UCSD-AML1 (cell line): Measurements from ENCODE around the gene UBXN2A.
A peak's percentile ranks its signal among the peaks of the same experiment; 100 is the strongest.

ENCODE experiments used
- DNase-seq: peaks from one replicate; lab custom pipeline; 2025; ENCODE audit not compliant: unreplicated experiment; lab: John Stamatoyannopoulos, UW

UBXN2A gene

GRCh38 chr2:23939987-23940717, at the start of gene UBXN2A:
Gene UBXN2A (plus strand): TSS chr2:23940463. CDS start chr2:23958315, 17,852 bp downstream.
- DNase-seq: peak; percentile 85

DNA sequence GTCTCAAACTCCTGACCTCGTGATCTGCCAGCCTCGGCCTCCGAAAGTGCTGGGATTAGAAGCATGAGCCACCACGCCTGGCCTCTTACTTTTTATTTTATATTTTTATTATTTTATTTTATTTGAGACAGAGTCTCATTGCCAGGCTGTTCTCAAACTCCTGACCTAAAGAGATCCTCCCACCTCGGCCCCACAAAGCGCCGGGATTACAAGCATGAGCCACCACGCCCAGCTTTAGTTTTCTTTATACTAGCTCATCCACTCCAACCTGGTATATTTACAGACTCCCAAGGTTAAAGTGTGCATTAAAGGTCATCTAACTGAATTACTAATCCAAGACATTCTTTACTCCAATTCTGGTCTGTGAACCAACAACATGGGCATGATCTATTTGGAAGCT, 40.1 kb upstream of the UBXN2A start:
- no peak for DNase-seq

- DNase-seq: no peak
Measured at GRCh38 chr2:23900541-23901322, 39.5 kb upstream of the UBXN2A start.

GRCh38 chr2:23901966-23902846, 38.1 kb upstream of the UBXN2A start:
- no peak for DNase-seq

DNA sequence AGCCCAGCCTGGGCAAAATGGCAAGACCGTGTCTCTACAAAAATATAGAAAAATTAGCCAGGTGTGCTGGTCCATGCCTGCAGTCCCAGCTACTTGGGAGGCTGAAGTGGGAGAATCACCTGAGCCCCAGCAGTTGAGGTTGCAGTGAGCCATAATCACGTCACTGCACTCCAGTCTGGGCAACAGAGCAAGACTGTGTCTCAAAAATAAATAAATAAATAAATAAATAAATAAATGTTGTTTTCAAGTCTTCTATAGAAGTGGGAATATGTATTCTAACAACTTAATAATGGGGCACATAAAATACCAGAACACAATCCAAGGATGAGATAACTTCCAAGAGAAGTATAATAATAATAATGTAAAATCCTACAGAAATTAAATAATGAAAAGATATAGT, 37.2 kb upstream of the UBXN2A start:
- no peak for DNase-seq

GRCh38 chr2:23904215-23904614, 36.0 kb upstream of the UBXN2A start:
- DNase-seq: no peak

DNA sequence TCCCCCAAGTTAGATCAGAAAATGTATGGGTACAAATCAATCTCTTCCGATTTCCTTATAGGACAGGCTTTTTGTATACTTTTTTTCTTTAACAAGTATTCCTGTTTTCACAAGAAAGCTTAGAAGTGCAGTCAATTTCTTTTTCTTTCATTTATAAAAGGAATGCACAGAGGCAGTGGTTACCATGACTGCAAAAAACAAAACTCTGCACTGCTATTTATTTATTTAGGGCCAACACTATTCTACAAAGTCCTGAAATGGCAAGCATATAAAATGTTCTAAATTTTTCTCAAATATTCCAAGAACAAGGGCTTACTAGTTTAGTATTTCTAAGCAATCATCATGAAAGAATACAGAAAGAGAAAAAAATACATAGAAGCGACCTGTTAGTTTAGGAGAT, 35.6 kb upstream of the UBXN2A start:
- no peak for DNase-seq

DNA sequence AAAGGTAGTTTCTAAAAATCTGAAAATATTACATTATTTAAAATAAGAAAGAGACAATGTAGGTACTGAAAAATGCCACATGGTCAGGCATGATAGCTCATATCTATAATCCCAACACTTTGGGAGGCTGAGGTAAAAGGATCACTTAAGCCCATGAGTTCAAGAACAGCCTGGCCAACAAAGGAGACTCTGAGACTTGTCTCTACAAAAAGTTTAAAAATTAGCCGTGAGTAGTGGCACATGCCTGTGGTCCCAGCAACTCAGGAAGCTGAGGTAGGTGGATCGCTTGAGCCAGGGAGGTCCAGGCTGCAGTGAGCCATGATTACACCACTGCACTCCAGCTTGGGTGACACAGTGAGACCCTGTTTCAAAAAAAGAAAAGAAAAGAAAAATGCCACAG, 35.1 kb upstream of the UBXN2A start:
- DNase-seq: peak; percentile 14

DNA sequence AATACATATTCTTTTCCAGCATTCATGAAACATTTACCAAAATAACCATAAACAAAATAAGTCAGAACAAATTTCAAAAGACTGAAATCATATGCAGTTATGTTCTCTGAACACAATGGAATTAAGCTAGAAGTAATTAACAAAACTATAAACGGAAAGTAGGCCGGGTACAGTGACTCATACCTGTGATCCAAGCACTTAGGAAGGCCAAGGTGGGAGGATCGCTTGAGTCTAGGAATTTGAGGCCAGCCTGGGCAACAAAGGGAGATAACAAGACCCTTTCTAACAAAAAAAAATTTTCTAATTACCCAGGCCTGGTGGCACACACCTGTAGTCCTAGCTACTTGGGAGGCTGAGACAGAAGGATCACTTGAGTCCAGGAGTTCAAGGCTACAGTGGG, 28.2 kb upstream of the UBXN2A start:
- no peak for DNase-seq

DNA sequence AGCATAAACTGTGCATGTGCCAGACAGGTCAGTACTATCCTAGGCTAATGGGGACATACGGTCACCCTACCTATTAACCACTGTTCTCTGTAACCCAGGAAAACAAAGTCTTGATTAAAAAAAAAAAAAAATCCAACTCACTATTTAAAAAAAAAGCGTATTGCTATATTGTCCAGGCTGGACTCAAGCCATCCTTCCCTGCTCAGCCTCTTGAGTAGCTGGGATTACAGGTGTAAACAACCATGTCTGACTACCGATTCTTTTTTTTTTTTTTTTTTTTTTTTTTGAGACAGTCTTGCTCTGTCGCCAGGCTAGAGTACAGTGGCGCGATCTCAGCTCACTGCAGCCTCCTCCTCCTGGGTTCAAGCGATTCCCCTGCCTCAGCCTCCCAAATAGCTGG, 24.9 kb upstream of the UBXN2A start:
- DNase-seq: no peak

DNA sequence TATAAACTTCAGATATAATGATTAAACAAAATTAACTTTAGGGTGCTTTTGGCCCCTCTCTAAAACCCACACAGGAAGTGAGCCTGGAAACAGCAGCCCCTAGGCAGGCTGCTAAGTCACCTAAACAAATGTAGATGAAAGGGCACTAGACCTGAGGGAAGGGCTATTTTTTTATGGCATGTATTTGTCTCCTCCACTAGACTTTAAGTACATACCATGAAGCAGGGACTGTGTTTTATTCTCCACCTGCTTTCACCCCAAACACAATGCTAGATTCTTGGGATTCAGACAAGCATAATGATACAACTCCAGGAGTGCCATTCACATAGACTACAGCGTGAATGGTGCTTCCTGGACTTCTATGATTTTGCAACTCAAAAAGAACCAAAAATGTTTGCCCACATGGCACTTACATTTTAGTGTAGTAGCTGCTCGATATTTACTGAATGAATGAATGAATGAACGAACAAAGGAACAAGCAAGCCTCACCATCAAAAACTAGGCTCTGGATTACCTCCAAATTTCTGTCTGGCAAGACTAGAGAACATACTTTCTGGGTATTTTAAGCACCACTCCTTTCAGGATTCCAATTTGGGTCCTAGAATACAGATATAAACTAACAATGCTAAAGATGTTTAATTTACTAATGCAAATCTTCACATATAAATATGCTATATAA, 23.4 kb upstream of the UBXN2A start:
- no peak for DNase-seq

GRCh38 chr2:23918837-23919489, 21.3 kb upstream of the UBXN2A start:
- DNase-seq: no peak

GRCh38 chr2:23924589-23925359, 15.5 kb upstream of the UBXN2A start:
- DNase-seq: no peak

DNA sequence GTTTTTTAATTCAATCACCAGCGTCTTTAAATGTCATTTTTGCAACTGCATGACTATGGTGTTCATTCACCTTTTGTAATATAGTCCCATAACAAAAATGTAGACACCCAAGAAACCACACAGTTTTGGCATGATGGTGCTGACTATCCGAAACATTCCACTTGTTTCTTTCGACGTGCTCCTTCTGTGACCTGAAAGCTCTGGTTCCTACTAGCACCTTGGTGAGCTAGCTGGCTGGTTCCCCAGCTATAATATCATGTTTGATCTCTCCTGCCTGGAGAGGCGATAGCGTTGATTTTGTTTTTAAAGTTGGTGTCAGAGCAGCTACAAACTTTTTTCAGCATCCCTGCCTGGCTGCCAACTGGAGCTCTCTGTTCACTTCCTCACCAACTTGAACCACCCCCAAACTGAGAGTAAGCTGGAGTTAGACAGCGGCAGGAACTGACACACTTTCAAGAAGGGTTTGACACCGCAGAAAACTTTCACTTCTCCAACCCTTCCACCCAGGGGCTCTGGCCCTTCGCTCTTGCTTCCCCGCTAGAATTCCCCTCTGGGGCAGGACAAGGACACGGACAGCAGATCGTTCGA, 14.5 kb upstream of the UBXN2A start:
- peak; percentile 70 for DNase-seq

DNA sequence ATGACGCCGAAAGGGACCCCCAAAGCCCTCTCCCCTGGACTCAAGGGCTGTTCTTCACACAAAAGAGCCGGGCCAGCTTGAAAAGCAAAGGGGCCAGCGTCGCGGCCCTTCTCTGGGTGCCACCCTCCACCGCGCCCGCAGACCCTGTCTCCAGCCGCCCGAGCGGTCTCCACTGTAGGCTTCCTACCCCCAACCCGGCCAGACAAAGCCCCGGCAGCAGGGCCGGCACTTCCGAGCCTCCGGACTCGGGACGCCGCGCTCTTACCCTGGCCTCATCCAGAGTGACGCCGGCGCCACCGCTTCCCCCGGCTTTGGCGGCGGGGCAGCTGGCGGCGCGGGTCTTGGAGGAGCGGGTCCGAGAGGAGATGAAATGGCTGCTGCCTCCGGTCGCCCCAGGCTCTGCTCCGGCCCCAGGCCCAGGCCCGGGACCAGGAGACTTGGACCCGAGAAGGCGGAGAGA, 13.9 kb upstream of the UBXN2A start:
- DNase-seq: peak; percentile 70

GRCh38 chr2:23926750-23927571, 13.3 kb upstream of the UBXN2A start, which contains the start of gene ATAD2B:
Gene ATAD2B (minus strand): TSS chr2:23927123. CDS start chr2:23926770, 353 bp downstream.
- peak; percentile 98 for DNase-seq

GRCh38 chr2:23934259-23934658, 6.0 kb upstream of the UBXN2A start:
- no peak for DNase-seq
